ENCODE data around the gene DDX3X.

DNA sequence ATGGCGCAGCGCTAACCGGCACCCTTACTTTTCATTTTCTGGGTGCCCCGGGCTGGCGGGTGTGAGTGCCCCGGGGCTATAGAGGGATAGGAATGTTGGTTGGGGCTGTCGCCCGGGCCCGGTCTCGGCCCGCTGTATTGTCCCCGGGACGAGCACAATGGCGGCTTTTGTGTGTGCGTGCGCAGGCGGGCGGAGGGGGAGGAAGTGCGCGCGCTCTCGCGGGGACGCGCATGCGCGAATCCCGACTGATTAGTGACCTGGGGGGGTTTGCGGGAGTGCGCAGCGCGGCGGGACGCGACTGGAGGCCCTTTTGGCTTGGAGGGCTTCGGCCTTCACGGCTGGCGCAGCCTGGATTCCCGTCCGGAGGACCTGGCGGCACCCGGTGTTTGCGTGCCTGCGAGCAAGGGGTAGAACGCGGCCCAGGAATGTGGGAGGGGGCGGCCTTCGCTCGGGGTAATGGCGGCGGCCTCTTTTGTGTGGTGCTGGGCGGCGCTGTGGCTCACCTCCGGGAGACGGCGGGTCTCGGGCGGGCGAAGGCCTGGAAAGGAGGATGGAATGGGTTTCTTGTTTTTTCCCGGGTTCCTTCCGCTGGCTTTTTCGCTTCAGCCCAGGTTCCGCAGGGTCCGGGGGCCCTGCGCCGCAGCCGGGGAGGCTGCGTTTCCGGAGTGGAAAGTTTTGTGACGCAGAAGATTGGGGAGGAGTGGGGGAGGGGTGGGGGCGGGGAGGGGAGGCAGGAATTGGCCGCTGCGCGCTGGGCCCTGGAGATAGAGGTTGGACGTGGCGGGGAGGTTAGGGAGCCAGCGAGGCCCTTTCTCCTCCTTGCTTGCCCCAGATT, 618 bp downstream of the DDX3X start:
- no peak for TF ChIP-seq CTCF (IDR thresholded peaks at IDR 0.05)
- TF ChIP-seq POLR2A (IDR thresholded peaks at IDR 0.05), result peak in 1 of 2 donors; percentile 50
